Stimulated activated CD8-positive, alpha-beta memory T cell treated with anti-CD3 and anti-CD28 coated beads, Interleukin-12 subunit alpha, Interleukin-12 subunit beta, amount 100 ng/mL, for 24 hours (primary cell): ENCODE measurements around the gene LHX5.

Source experiments
- DNase-seq: peaks from one replicate; pipeline ENCODE4 v3.0.0-alpha.2; 2020; ENCODE audit errors: extremely low read depth

The LHX5 gene

GRCh38 chr12:113477842-113478215, 6.2 kb upstream of the LHX5 start:
- no peak for DNase-seq

GRCh38 chr12:113477171-113477841, 5.6 kb upstream of the LHX5 start:
- no peak for DNase-seq

GRCh38 chr12:113476176-113476986, 4.7 kb upstream of the LHX5 start:
- DNase-seq: no peak

GRCh38 chr12:113475451-113476175, 3.9 kb upstream of the LHX5 start:
- DNase-seq: no peak

- DNase-seq: no peak
These were observed 3.2 kb upstream of the LHX5 start for GRCh38 chr12:113474635-113475436.

- no peak for DNase-seq
These were observed 2.3 kb upstream of the LHX5 start for GRCh38 chr12:113473942-113474341.

- DNase-seq: no peak
These were observed 1.7 kb upstream of the LHX5 start for GRCh38 chr12:113473400-113473799.

GRCh38 chr12:113472191-113473121, 785 bp upstream of the LHX5 start:
- DNase-seq: no peak

GRCh38 chr12:113470871-113471618, 626 bp downstream of the LHX5 start:
- DNase-seq: no peak

- DNase-seq: no peak
These were observed 1.5 kb downstream of the LHX5 start for GRCh38 chr12:113469949-113470743.

GRCh38 chr12:113469224-113469948, 2.3 kb downstream of the LHX5 start:
- no peak for DNase-seq

- DNase-seq: no peak
These were observed 3.1 kb downstream of the LHX5 start for GRCh38 chr12:113468365-113469223.

GRCh38 chr12:113467502-113468364, 3.9 kb downstream of the LHX5 start:
- DNase-seq: no peak

- no peak for DNase-seq
These were observed 4.5 kb downstream of the LHX5 start for GRCh38 chr12:113467142-113467501.

- DNase-seq: no peak
These were observed 5.1 kb downstream of the LHX5 start for GRCh38 chr12:113466454-113467141.
